GM12872 (cell line): ENCODE data around the gene CUBN.

Experiments used
- CTCF ChIP-seq: IDR thresholded peaks from 3 replicates; pipeline ENCODE4 v1.5.1; 2011; ENCODE audit warnings: low read depth, mild to moderate bottlenecking, low read length, moderate library complexity; ENCODE audit not compliant: insufficient read depth

CUBN gene

GRCh38 chr10:16847644-16848043, 282.0 kb downstream of the CUBN start:
- no peak for TF ChIP-seq CTCF

DNA sequence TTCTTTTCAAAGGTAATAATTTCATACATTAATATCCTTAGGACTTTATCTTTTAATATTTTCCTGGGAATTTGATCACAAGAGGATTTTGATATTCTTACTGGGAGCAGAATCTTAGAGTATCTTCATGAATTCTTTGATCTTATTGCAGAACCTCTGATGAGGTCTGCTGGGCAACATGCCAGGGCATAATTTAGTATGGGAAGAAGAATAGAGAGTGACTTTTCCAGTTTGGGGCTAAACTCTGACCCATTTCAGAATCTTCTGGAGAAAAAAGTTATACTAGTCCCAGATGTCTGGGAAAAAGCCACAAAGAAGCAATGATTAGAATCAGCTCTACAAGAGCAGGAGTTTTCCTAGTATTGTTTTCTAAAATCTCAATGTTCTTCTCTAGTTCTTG, 284.4 kb downstream of the CUBN start:
- no peak for TF ChIP-seq CTCF

DNA sequence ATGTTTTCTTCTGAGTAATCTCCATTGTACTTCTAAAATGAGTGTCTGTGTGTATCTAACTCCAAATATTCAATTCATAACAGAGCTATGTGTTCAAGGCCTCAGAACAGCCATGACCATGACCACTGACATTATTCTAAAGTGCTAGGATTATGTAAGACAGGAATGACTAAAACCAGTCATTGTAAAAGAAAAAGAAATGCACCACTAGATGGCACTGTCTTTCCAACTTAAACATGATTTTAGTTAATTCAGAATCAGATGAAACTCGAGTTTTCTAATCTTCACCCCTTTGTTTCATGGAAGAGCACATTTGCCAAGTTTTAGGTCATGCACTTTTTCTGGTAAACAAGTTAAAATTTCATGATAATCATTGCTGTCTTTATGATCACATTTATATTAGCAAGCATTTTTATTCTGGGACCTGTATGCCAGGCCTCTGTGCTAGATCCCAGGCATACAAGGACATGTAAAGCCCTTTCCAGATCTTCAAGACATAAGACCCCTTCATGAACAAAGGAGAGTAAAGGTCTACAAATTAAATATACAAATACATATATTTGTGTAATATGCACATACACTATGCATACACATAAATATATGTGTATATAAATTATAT, 286.2 kb downstream of the CUBN start:
- TF ChIP-seq CTCF: peak; percentile 35; the same call in 1 of the 3 replicates

DNA sequence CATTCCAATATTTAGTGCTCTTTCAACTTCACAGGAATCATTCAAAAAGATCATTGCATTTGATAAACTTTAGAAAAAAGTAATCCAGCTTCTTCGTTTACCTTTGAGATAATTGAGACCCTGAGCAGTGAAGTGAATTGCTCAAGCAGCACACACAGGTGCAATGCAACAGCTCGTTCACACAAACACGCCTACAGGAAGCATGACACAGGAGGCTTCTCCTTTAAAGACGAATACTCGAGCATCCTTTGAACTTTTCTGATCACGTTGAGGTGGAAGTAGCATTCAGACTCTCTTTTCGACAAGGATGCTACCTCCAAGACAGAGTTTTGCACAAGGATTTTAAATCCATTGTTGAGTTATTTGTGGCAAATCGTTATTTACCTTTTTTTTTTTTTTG, 294.4 kb downstream of the CUBN start:
- no peak for TF ChIP-seq CTCF

DNA sequence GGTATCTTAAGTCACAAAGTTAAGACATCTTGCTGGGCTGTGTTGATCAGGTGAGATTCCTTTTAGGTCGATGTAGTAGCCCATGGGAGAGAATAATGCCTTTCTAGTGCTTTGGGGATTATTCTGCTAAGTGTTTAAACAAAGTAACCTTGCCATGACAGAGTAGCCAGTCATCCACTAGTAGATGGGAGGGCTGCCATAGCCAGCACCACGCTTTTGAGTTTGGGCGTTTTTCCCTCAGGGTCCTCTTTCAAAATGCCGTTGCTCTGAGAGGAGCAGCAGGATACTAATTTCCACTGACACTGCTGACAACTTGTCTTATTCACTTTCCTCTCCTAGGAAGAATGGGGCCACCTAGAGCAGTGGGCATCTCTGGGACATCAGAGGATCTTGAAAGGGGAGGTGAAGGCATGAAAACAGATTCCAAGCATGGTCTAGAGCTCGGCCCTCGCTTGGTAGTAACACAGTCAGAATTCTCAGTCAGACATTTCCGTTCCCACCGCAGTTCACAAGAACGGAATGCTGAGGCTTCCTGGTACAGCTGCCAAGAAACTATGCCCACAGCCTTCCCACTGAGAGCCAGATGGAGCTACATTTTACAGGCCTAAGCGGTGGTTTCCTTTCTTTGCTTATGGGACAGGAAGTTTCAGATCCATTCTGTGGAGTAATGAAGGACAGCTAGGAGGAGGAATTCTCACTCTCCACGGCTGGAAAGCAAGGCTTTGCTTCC, 297.1 kb downstream of the CUBN start:
- no peak for TF ChIP-seq CTCF

DNA sequence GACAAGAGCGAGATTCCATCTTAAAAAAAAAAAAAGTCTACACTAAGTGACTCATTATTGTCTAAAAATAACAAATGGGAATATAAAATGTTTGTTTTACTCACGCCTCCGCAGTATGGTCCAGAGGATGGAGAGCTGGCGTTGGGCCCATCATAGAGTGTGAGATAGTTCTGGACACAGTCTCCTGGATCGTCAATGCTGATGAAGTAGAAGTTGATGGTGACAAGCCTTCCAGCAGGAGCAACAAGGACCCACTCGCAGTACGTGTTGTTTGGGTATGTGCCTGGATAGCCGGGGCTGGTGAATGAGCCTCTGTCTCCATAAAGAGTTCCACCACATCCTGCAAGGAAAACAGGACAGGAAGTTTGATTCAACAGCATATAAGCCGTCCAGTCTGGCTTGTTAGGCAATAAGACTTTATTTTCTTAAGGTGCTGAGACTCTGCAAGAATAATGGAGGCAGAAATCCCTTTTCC, 300.9 kb downstream of the CUBN start:
- no peak for TF ChIP-seq CTCF

GRCh38 chr10:16828114-16828568, 301.5 kb downstream of the CUBN start:
- peak; percentile 58 for TF ChIP-seq CTCF
